ENCODE data around the gene MPHOSPH9.

The MPHOSPH9 gene

DNA sequence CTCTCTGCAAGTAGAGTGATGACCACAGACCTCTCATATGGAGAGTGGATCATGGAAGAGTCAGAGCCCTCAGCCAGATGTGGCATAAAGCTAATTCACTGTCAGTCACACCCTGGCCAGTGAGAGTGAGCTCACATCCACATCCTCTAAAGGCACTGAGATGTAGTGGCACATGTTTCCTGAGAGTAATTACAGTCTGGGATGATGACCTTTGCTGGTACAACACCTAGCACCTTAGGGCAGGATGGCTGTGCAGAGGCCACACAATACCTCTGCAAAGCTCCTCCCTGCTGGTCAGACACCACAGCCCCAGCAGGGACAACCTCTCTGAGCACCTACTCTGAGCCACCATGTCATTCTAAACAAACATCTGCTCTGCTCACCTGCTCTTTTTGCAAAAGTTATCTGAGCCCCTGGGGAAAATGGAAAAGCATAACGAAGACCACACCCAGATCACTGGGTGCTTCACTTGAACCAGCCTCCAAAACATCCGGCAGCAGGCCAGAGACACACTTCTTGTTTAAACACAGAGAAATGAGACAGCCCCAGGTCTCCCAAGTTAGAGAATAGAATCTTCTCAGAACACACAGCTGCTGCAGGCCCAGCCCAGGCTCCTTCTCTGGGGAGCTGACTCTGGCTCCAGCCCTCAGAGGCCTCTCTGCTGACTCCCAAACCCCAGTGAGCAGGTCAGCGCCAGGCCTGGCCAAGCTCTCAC, 112.3 kb downstream of the MPHOSPH9 start:
- DNase-seq, result peak; percentile 67

DNA sequence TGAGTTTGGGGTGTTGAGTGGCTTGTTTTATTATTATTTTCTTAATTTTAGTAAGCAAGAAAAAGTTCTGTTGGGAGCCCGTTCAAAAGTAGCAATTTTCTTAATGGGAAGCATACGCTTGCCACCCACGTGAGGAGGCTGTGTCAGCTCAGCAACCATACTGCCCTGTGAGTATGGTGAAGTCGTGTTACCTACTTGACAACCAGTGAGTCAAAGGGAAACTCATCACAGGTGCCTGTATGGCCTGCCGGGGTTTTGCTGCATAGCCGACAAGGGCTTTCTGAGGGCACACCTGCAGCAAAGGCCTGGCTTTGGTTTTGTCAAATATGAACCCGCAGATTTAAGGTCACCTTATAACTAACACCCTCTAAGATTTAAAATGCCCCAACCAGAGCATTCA, 113.1 kb downstream of the MPHOSPH9 start:
- peak; percentile 71 for DNase-seq

DNA sequence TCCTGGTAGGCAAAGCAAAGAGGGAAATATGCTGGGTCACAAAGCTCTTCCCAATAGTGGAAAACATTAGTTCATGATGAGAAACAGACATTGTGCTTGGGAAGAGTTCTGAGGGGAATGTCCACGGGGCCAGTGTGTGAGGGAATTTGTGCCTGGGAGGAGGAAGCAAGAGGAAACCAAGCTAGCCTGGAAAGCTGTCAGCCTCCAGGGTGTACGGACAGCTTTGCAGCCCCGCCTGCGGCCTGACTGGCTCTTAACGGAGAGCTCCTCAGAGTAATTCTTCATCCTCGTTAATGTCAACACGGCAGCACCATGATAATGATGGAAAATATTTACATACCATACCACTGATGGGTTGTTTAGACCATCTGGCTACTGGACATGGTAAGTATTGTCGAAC, 114.4 kb downstream of the MPHOSPH9 start:
- no peak for DNase-seq

DNA sequence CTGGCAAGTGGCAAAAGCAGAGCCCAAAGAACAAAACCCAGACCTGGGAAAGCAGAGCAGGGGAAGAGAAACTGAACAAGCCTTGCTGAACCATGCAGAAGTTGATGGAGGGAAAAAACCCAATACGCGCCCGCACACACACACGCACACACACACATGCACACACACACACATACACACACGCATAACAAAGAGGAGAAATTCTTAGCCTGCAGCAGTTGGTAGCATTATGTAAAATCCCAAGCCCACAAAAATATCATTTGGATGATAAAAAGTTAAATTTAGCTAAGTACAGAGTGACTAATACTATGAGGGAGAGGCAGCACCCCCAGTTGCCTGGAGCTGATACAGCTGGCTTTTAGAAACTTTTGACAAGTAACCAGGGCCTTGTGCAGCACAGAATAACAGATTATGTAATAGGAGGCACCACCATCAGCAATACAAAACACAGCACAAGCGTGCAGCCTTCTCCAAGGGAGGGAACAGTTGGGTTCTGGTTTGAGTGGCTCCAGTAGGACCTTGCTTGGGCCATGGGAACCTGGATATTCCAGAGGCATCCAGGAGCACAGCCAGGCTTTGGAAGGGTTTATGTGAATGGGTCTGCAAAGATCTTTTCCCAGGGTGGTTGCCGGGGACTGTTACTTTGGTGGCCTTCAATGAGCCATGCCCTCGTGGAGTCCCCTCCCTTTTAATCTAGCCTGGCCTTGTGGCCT, 117.4 kb downstream of the MPHOSPH9 start:
- peak; percentile 63 for DNase-seq

DNA sequence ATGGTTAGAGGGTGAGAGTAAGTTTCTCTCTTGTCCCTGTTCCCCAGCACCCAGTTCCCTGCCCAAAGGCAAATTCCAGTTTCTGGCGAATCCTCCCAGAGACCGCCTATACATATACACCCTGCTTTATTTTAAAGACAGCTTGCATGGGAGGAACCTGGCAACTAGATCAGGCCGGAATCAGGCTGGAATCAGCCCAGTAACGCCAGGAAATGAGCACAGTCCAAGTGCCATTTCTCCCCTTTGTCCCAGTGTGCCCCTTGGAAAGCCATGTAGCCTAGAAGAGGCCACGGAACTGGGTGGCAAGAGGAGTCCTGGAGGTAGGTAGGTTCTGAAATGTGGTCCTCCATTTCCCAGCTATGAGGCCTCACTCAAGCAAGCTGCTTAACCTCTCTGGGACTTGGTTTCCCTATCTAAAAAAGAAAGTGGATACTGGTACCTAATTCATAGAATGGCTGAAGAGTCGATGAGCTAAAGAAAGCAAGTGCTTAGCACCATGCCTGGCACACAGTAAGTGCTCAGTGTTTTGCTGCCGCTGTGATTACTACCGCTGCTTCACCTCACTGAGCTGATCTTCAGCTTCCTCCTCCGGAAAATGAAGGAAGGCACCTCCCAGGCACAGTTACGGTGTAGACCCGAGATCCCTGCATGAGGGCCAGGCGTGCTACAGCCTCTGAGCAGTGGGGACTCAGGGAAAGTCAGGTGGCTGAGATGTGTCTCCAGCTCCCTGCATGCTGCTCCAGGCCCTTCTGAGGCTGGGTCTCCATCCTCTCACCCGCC, 118.4 kb downstream of the MPHOSPH9 start:
- peak; percentile 45 for DNase-seq

DNA sequence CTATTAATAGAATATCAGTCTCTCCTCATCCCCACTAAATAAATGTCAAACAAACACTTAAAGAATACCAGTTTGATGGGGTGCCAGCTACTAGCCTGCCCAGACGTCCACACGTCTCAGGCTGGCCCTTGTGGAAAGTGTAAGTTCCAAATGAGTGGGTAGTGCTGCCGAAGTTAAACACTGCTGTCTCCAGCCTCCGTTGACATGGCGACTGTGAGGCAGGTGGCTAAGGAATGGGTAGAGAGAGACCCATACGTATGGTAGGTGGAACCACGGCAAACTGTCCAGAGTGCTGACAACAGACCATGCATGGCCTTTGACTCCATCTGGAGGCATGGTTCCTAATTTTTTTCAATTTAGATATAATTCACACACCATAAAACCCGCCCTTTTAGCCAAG, 119.9 kb downstream of the MPHOSPH9 start:
- DNase-seq, result no peak

DNA sequence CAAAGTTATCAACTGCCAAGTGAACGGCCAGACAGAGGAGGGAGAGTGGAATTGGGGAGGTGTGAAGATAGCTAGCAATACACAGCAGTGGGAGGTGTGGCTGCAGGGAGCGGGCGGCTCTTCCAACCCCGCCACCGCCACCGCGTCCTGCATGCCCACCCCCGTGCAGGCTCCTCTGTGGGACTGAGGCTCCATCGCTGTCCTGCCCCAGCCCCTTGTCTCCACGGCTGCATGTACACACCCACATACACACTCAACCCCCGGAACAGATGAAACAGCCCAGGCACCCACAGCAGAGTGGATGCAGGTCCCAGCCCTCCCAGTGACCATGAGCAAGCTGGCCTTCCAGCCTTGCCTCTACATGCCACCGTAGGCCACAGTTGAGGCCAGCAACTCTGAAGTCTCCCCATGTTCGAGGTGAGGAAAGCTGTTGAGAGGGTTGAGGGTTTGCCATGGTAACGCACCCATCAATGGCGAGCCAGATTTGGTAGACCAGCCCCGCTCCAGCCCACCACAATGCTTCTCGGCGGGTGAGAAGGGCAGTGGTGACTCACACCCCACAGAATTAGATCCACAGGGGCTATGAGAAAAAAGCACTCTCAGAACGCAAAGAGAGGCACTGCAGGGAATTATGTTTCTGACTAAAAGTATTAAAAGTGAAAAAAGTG, 121.3 kb downstream of the MPHOSPH9 start:
- no peak for DNase-seq

DNA sequence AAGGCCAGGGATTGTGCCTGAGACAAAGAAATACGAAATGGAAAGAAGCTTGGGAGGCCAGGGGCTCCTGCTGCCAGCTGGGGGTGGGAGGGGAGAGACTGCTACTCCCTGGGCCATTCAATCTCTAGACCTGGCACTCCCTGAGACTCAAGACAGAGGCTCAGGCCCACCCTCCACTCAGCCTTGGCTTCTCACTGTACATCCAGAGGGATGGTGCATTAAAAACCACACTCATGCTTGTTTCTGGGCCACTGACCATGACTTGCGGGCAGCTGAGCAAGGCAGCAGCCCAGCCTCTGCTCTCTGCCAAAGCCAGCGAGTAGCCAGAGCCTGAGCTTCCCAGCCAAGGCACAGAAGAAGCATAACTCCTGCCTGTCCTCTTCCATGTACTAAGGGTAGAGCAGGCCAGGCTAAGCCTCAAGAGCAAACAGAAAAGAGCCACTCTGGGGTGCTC, 123.6 kb downstream of the MPHOSPH9 start:
- DNase-seq, result no peak

DNA sequence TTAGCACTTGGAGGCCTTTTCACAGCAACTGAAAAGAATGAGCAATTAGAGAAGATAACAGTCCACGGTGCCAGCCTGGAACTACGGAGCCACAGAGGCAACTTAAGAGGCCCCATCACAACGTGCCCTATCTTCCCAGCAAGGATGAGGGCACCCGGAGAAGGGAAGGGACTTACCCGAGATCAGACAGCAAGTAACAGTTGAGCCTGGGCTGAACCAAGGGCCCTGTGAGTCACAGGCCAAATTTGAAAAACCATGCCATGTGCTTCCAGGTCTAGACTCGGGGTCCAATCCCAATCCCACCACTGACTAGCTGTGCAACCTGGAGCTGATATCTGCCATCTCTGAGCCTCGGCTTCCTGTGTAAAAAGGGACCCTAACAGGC, 124.3 kb downstream of the MPHOSPH9 start:
- DNase-seq, result no peak

DNA sequence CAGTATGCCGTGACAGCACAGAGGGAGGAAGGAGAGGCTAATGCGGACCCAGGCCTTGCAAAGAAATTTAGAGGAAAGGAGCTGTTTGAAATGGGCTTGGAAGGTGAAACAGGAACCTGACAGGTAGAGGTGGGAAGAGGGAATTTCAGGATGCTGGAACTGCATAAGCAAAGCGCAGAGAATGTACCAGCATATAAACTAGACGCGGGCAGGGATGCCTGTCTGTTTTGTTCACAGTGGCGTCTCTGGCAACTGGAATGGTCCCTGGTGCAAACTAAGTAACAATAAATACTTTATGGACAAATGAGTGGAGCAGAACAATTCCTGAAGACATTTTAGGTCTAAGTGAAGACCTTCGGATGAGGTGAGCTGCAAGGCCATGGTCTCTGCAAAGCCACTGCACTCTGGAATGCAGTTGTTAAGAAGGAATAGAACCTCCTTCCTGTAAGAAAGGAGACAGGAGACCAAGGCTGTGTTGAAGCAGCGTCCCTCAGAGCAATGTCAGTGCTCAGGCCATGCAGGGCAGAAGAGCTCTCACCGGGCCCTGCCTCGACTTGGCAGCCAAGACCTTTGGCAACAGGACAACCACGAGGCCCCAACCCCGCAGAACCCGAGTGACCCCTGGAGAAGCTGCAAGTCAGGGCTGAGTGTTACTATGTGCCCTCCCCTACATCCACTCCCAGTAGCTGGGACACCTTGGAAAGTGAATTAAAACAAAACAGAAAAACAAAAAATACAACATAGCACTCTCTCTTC, 124.8 kb downstream of the MPHOSPH9 start:
- DNase-seq, result no peak

DNA sequence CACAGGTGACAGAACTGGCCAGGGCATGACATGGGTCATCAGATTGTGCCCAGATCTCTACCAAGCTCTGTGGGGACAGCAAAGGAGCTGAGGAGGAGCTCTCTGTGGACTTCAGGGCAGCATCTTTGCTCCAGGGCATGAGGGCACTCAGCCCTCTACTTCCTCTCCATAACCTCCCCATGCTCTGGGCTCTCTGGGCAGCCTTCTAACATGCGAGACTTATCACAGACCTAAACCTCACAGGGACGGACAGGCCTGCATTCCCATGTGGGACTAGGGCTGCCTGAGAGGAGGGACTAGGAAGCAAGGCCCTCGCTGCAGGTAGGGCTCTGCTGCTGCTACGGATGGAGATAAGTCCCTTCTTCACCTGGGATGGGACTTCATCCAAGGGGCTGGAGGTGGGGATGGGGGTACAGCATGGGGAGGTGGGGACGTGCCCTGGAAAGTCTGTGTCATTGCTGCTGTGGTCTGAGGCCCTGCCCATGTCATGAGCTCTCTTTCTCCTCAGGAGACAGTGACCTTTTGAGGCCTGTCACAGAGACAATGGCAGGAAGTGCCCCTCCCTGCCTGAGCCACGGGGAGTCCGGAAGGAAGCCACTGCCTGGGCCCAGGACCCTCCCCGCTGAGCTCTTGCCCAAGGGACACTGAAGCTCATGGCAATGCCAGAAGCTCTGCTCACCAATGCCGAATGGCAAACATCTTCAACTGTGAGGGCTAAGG, 126.1 kb downstream of the MPHOSPH9 start:
- DNase-seq, result peak; percentile 78

DNA sequence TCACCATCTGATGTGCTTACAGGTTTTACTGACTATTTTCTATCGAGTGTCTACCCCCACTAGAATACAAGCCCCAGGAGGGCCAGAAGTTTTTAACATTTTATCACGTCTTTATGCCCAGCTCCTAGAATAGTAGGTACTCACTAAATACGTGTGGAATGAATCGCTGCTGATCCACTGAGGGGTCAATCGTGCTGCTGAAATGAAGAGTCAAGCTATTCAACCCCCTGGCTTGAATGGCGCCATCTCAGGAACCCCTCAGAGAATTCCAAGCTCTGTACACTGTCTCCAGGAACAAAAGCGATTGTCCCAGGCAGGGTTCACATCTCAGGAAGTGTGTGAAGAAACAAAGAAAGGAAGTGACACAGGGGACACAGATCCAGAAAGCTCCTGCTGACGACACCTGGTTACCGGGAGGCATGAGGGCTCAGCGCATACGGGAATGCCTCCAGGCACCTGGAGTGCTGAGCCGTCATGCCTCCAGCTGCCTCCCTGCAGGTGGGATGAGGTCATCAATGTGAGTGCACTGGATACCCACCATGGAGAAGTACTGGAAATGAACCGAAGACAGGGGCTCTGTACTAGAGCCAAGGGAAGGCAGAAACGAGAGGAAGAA, 127.6 kb downstream of the MPHOSPH9 start:
- no peak for DNase-seq

DNA sequence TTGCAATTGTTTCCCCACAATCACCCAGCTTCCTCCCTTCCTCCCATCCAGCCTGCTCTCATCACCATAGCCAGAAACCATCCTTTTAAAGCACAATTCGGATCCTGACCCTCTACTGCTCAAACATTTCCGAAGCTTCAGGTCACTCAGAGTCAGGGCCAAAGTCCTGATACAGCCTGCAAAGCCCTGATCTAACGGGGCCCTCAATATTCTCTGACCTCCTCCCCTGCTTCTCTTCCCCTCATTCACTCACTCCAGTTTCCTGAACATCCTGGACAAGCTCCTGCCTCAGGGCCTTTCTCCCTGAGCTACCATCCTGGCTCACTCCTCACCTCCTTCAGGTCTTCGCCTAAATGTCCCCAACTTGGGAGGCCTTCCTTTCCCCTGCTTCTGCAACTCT, 128.1 kb downstream of the MPHOSPH9 start:
- no peak for DNase-seq

All from CD4-positive, alpha-beta T cell treated with Interleukin-17A for 4 hours (primary cell).